HepG2 (cell line): Measurements from ENCODE around the gene DNAJC7. TPM values are rescaled to one million over a fixed set of nuclear protein-coding genes. Genes with fewer than 3 reads are reported as not detected.

Experiments used
- ARNT ChIP-seq: fragments of 450-650 bp; IDR thresholded peaks from 2 replicates; pipeline ENCODE4 v1.6.1; 2017
- ARNTL ChIP-seq: sonication (generic); formaldehyde crosslinking; IDR thresholded peaks from 2 replicates; pipeline ENCODE4 v1.4.0; 2020; ENCODE audit warnings: mild to moderate bottlenecking, missing genetic modification reagents
- CBFB ChIP-seq: sonication (generic); formaldehyde crosslinking; IDR thresholded peaks from 2 replicates; pipeline ENCODE4 v1.4.0; 2020; ENCODE audit warnings: missing genetic modification reagents
- HOXA7 ChIP-seq: sonication (generic); formaldehyde crosslinking; IDR thresholded peaks from 2 replicates; pipeline ENCODE4 v1.8.1; 2022; ENCODE audit warnings: mild to moderate bottlenecking, missing genetic modification reagents, moderate library complexity
- NFATC3 ChIP-seq: sonication (generic); formaldehyde crosslinking; IDR thresholded peaks from 2 replicates; pipeline ENCODE4 v1.5.1; 2020; ENCODE audit warnings: mild to moderate bottlenecking, missing genetic modification reagents
- NR3C1 ChIP-seq: sonication (generic); formaldehyde crosslinking; IDR thresholded peaks from 2 replicates; pipeline ENCODE4 v1.4.0; 2020; ENCODE audit warnings: missing genetic modification reagents
- NRL ChIP-seq: sonication (generic); formaldehyde crosslinking; IDR thresholded peaks from 2 replicates; pipeline ENCODE4 v1.5.0; 2020; ENCODE audit warnings: missing genetic modification reagents, mild to moderate bottlenecking, moderate library complexity, borderline replicate concordance
- POLR2G ChIP-seq: fragments of 200-400 bp; formaldehyde crosslinking; IDR thresholded peaks from 2 replicates; pipeline ENCODE4 v1.6.1; 2018; ENCODE audit warnings: mild to moderate bottlenecking, low read depth, low read length, moderate library complexity
- SNAI1 ChIP-seq: sonication (generic); formaldehyde crosslinking; IDR thresholded peaks from 2 replicates; pipeline ENCODE4 v1.5.0; 2020; ENCODE audit warnings: mild to moderate bottlenecking, missing genetic modification reagents, borderline replicate concordance
- SNAPC5 ChIP-seq: sonication (generic); formaldehyde crosslinking; IDR thresholded peaks from 2 replicates; pipeline ENCODE4 v1.8.1; 2023; ENCODE audit warnings: mild to moderate bottlenecking, missing genetic modification reagents, borderline replicate concordance
- SNRNP70 ChIP-seq: fragments of 200-400 bp; formaldehyde crosslinking; IDR thresholded peaks from 2 replicates; pipeline ENCODE4 v1.6.1; 2017; ENCODE audit warnings: mild to moderate bottlenecking, low read depth, low read length, moderate library complexity
- STAG1 ChIP-seq: sonication (generic); formaldehyde crosslinking; IDR thresholded peaks from 2 replicates; pipeline ENCODE4 v1.4.0; 2020; ENCODE audit warnings: missing genetic modification reagents
- TFAP4 ChIP-seq: sonication (generic); IDR thresholded peaks from 2 replicates; pipeline ENCODE4 v1.6.1; 2016; ENCODE audit warnings: low read depth, borderline replicate concordance
- TFDP2 ChIP-seq: sonication (generic); formaldehyde crosslinking; IDR thresholded peaks from 2 replicates; pipeline ENCODE4 v1.4.0; 2020; ENCODE audit warnings: missing genetic modification reagents
- YEATS2 ChIP-seq: sonication (generic); formaldehyde crosslinking; IDR thresholded peaks from 2 replicates; pipeline ENCODE4 v1.4.0; 2020; ENCODE audit warnings: missing genetic modification reagents, borderline replicate concordance
- YEATS4 ChIP-seq: sonication (generic); formaldehyde crosslinking; IDR thresholded peaks from 2 replicates; pipeline ENCODE4 v1.4.0; 2020; ENCODE audit warnings: missing genetic modification reagents, borderline replicate concordance
- ZHX1 ChIP-seq: sonication (generic); formaldehyde crosslinking; IDR thresholded peaks from 2 replicates; pipeline ENCODE4 v1.8.1; 2022; ENCODE audit warnings: low read depth, mild to moderate bottlenecking, missing genetic modification reagents
- ZNF230 ChIP-seq: sonication (generic); formaldehyde crosslinking; IDR thresholded peaks from 2 replicates; pipeline ENCODE4 v1.4.0; 2020; ENCODE audit warnings: mild to moderate bottlenecking, missing genetic modification reagents
- ZNF441 ChIP-seq: sonication (generic); formaldehyde crosslinking; IDR thresholded peaks from 2 replicates; pipeline ENCODE4 v1.7.0; 2021; ENCODE audit warnings: missing genetic modification reagents, borderline replicate concordance
- ZNF446 ChIP-seq: sonication (generic); formaldehyde crosslinking; IDR thresholded peaks from 2 replicates; pipeline ENCODE4 v1.5.0; 2020; ENCODE audit warnings: mild to moderate bottlenecking, missing genetic modification reagents
- ZNF468 ChIP-seq: sonication (generic); formaldehyde crosslinking; IDR thresholded peaks from 2 replicates; pipeline ENCODE4 v1.8.0; 2022; ENCODE audit warnings: mild to moderate bottlenecking, moderate library complexity, missing genetic modification reagents
- ZNF605 ChIP-seq: sonication (generic); formaldehyde crosslinking; IDR thresholded peaks from 2 replicates; pipeline ENCODE4 v1.8.0; 2022; ENCODE audit warnings: mild to moderate bottlenecking, missing genetic modification reagents
- ZNF709 ChIP-seq: sonication (generic); formaldehyde crosslinking; IDR thresholded peaks from 2 replicates; pipeline ENCODE4 v1.5.0; 2020; ENCODE audit warnings: mild to moderate bottlenecking, missing genetic modification reagents
- ZNF724P ChIP-seq: sonication (generic); formaldehyde crosslinking; IDR thresholded peaks from 2 replicates; pipeline ENCODE4 v1.8.0; 2022; ENCODE audit warnings: missing genetic modification reagents, borderline replicate concordance
- ZNF839 ChIP-seq: sonication (generic); formaldehyde crosslinking; IDR thresholded peaks from 2 replicates; pipeline ENCODE4 v1.4.0; 2020; ENCODE audit warnings: missing genetic modification reagents, mild to moderate bottlenecking, borderline replicate concordance
- ZSCAN9 ChIP-seq: IDR thresholded peaks from 2 replicates; pipeline ENCODE4 v1.6.1; 2016; ENCODE audit warnings: borderline replicate concordance
- polyA plus RNA-seq, 8 experiments: library from polyadenylated mRNA; depleted of rRNA in 3 of 8; stranded (reverse) in 7 of 8; unstranded in 1 of 8; fragments of >200 nt; fragmentation: Illumina TruSeq in 4 of 8; extraction: Trizol in 4 of 8; gene quantifications; 2 replicates each; pipeline versions ENCODE4 v1.2.1 to v1.2.3, GENCODE V29; 2011 to 2016; ENCODE audit warnings: low read depth in 4 of 8, missing spikeins in 1 of 8, mixed read lengths in 1 of 8; ENCODE audit not compliant: insufficient read depth in 1 of 8
- total RNA-seq, 5 experiments: library from RNA; depleted of rRNA; stranded (reverse); fragments of >200 nt; fragmentation: Illumina TruSeq; extraction: Trizol; gene quantifications; 2 replicates each; pipeline ENCODE4 v1.2.3, GENCODE V29; 2016; ENCODE audit warnings: low read depth in 1 of 5

DNAJC7 gene
- total and polyA plus RNA-seq, 2 of the 13 experiments (the other 11 are each of a cell fraction or from before 2014, with no cell fraction given) = 47.7 to 132 TPM

GRCh38 chr17:41957031-41957868, 60.0 kb downstream of the DNAJC7 start (continued):
- TF ChIP-seq YEATS2 (CRISPR knock-in tag) = no peak; the same call in 1 of the 2 replicates
- TF ChIP-seq STAG1 (CRISPR knock-in tag) = no peak
- no peak for TF ChIP-seq NFATC3
- 0 out of 2 replicates have a peak, but pooled peaks have one; percentile 31 for TF ChIP-seq ZSCAN9 (CRISPR knock-in tag)
- TF ChIP-seq TFAP4 = peak; percentile 50; the same call in 1 of the 2 replicates
- TF ChIP-seq SNAPC5 (CRISPR knock-in tag) = no peak
- 0 out of 2 replicates have a peak, but pooled peaks have one; percentile 29 for TF ChIP-seq ZNF441 (CRISPR knock-in tag)
- TF ChIP-seq ZHX1 (CRISPR knock-in tag) = no peak
- no peak for TF ChIP-seq ARNT
- TF ChIP-seq ARNTL (CRISPR knock-in tag) = no peak
- TF ChIP-seq NRL (CRISPR knock-in tag) = no peak
- TF ChIP-seq SNAI1 (CRISPR knock-in tag) = 0 out of 2 replicates have a peak, but pooled peaks have one; percentile 82
- no peak for TF ChIP-seq ZNF468 (CRISPR knock-in tag)
- no peak for TF ChIP-seq CBFB (CRISPR knock-in tag)
- TF ChIP-seq YEATS4 = no peak
- TF ChIP-seq ZNF230 (CRISPR knock-in tag) = no peak
- peak; percentile 53 for TF ChIP-seq POLR2G
- no peak for TF ChIP-seq SNRNP70
- peak; percentile 43; the same call in 1 of the 2 replicates for TF ChIP-seq ZNF709
- TF ChIP-seq ZNF839 (CRISPR knock-in tag) = no peak
- no peak for TF ChIP-seq TFDP2 (CRISPR knock-in tag)
- TF ChIP-seq ZNF446 = no peak
- TF ChIP-seq ZNF724P = no peak
- no peak for TF ChIP-seq HOXA7 (CRISPR knock-in tag)
- peak; percentile 33; the same call in 1 of the 2 replicates for TF ChIP-seq ZNF605 (CRISPR knock-in tag)
- no peak for TF ChIP-seq NR3C1 (CRISPR knock-in tag)
